ENCODE results near the gene PDE7B.
A peak's percentile ranks its signal among the peaks of the same experiment; 100 is the strongest.
"Not testable (repeated sequence)": the region's sequence is repeated elsewhere in the genome, so short reads cannot be mapped to it uniquely, and the experiment has no call there.

The PDE7B gene

GRCh38 chr6:135850882-135851281 is 619 bp upstream of the PDE7B start:
- DNase-seq, result no peak

DNA sequence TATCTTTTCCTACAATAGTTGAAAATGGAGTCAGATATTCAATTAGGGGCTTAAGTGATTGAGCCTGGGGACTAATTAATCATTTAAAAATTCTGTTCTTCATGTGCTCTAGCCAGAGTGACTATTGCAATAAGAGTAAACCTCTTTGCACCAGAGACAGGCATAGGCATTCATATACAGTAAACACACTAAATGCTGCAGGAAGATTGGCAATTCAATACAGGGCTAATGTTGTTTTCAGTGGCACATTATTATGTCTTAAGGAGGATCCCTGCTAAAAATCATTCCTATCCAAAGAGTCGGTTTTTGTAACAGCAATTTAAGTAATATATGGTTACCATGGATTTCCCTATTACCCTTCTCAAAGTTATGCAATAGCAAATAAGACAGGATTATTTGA is 1.2 kb downstream of the PDE7B start:
- no peak for DNase-seq

- DNase-seq, result no peak
Measured at GRCh38 chr6:135853227-135853626, 1.7 kb downstream of the PDE7B start.

DNA sequence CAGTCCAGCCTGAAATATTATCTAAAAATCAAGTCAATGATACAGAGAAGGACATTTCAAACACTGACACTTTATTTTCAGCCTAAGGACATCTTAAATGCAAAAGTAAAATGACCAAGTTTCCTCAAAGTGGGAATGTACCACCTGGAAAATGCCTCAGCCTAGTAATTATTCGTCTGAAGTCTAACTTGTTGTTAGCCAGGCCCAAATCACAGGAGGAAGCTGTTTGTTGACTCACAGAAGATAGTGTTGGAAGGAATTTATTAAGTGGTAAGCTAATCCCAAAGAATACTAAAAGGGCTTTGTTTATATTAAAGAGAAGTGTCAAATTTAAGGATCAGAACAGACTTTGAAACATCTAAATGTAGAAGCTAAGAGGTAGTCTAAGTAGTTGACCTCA is 2.5 kb downstream of the PDE7B start:
- no peak for DNase-seq

DNA sequence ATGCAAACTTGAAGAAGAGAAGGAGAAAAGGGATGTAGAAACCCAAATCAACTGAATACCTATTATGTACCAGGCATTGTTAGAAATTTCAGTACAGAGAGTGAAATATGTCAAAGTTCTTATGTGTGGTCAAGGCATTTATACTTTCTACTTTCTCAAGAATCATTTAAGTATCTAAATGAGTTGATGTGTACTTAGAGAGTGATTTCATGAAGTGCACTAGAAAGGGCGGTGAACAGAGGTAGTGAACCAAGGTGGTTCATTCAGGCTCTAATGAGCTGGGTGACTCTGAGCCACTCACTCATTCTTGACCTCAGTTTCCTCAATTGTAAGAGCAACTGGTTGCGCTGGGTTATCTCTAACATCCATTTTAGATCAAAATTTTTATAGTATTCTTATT is 3.3 kb downstream of the PDE7B start:
- DNase-seq, result no peak

DNA sequence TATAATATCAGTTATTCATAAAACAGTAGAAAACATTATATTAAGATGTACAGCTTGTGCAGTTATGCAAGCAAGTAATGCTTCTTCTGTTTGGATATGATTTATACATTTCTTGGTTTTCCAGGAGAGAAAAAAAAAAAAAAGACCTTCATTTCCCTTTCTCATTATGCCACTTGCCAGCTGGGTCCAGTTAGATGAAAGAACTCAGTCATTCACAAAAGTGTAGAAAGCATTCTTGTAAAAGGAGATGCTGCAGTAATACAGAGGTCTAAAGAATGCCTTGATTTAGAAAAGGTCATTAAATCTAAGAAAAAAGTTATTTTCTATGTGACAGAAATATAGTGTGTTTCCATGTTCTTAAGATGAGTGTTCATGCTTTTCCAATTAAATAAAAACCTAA is 7.4 kb downstream of the PDE7B start:
- no peak for DNase-seq

- no peak for DNase-seq
Measured at GRCh38 chr6:135860361-135860760, 8.9 kb downstream of the PDE7B start.

- DNase-seq, result no peak
Measured at GRCh38 chr6:135861189-135861588, 9.7 kb downstream of the PDE7B start.

DNA sequence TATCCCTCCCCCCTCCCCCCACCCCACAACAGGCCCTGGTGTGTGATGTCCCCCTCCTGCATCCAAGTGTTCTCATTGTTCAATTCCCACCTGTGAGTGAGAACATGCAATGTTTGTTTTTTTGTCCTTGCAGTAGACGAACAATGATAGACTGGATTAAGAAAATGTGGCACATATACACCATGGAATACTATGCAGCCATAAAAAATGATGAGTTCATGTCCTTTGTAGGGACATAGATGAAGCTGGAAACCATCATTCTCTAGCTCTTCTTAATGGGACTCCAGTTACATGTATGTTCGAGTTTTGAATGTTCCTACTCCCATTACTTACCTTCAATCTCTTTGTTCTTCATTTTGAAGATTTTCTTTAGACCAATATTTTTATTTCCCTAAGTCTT is 13.4 kb downstream of the PDE7B start:
- DNase-seq, result not testable (repeated sequence)

- DNase-seq, result no peak
Measured at GRCh38 chr6:135866445-135867123, 15.1 kb downstream of the PDE7B start.

DNA sequence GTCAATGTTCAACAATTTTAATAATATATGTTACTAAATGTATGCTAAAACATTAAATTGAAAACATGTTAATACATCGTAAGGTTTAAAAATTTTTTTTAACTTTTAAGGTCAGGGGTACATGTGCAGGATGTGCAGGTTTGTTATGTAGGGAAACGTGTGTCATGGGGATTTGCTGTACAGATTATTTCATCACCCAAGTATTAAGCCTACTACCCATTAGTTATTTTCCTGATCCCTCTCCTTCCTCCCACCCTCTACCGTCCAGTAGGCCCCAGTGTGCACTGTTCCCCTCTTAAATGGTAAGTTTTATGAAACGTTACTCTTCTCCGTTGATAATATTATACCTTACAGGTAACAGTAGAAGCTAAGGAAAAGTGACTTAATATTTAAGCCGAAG is 15.8 kb downstream of the PDE7B start:
- DNase-seq, result no peak

- no peak for DNase-seq
Measured at GRCh38 chr6:135869857-135870256, 18.4 kb downstream of the PDE7B start.

- DNase-seq, result peak in 2 of 4 experiments; percentile 26 to 30
Measured at GRCh38 chr6:135870722-135871121, 19.2 kb downstream of the PDE7B start.

- no peak for DNase-seq
Measured at GRCh38 chr6:135871296-135871695, 19.8 kb downstream of the PDE7B start.

- no peak for DNase-seq
Measured at GRCh38 chr6:135871878-135872277, 20.4 kb downstream of the PDE7B start.

DNA sequence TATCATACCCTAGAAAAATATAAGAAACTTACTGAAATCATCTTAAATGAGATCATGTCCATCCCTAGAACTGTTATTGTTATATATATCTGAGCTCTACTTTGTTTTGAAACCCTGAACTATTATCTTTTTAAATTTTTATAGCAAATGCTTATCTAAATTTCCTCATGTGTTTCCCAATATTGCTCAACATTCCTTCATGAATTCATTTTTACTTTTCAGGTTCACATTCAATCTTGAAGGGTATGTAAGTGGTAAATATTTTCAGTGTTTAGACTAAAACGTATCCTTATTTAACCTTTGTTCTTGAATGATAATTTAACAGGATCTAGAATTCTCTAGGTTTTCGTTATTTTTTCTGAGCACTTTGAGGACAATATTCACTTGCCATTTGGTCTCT is 23.9 kb downstream of the PDE7B start:
- DNase-seq, result no peak

DNA sequence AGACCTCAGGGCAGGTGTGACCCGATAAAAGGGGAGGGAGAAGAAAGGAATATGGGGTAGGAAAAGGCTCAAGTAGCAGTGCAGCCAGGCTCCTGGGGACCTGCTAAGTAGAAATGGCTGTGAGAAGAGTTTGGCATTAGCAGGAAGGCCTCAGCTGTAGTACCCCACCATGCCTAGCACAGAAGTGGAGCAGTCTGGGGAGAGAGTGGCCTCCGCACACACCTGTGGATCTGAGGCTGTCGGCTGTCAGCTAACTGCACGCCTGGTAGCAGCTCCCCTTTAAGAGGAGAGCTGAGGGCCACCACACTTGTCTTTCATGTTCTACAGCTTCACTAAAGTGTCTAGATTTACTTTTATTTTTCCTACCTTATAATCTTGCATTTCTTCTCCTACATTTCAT is 24.6 kb downstream of the PDE7B start:
- DNase-seq, result no peak

DNA sequence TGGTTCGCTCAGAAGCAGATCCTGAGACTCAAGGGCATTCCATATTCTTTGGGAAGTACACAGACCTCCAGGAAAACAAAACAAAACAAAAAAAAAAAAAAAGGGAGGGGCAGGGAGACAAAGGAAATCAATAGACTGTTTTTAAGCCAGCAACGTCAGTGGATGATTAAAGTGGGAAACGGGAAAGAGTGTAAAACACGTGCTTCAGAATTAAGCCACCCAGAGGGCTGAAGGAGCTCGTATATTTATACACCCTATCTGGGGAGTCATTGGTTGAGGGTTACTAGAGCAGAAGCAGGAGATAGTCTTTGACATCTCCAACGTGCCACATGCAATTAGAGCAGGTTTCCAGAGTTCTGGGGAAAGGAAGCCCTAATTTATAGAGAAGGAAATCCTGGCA is 26.2 kb downstream of the PDE7B start:
- no peak for DNase-seq

- DNase-seq, result peak; percentile 3 to 47 (median 38)
Measured at GRCh38 chr6:135880066-135880972, 28.8 kb downstream of the PDE7B start.

DNA sequence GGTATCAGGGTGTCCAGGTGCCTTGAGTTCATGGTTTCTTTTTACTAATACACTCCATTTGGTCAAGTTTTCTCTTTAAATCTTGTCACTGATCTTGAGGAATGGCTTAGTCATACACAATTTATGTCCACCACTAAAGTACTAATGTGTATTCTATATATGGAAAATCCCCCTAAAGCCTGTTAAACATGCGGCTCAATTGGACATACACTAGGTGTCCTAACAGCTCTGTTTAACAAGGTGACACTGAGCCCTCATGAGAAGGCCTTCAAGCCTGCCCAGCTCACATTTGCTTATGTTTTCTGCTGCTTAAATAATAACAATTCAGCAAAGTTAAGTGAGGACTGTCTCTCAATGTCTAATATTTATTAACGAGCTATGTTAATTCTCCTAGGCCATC is 31.5 kb downstream of the PDE7B start:
- DNase-seq, result no peak

- no peak for DNase-seq
Measured at GRCh38 chr6:135883536-135883935, 32.0 kb downstream of the PDE7B start.

- no peak for DNase-seq
Measured at GRCh38 chr6:135884136-135884535, 32.6 kb downstream of the PDE7B start.

GRCh38 chr6:135887069-135887468 is 35.6 kb downstream of the PDE7B start:
- no peak for DNase-seq

DNA sequence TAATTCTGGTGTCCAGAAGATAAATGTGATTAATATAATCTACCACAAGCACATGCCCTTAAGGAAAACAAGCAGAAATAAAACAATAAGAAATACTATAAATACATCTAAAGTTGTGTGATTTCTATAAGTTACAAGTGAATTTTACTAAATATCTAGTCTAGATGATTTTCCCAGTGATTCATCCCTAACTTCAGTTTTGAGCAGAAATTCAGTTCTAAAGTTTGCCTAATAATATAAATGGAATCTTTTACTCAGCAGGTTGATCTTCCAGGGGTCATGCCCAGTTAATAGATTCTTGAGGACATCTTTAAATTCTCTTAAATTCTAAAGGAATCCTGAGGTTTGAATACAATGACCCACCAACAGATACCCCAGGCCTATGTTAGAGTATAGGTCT is 37.3 kb downstream of the PDE7B start:
- DNase-seq, result no peak

Data from suppressor macrophage (primary cell).